ENCODE data around the gene ATAD1. TPM values are rescaled to one million over a fixed set of nuclear protein-coding genes. Genes with fewer than 3 reads are reported as not detected.

The ATAD1 gene
- total RNA-seq, 1 experiment from 2014 or later: 41.6 TPM

- no peak overlapping the region for H3K4me2 ChIP-seq (ENCODE audit: low read depth, low read length, poor library complexity, severe bottlenecking)
- H3K4me1 ChIP-seq (ENCODE audit: low read length): no peaks in the 10 kb centered on the region
- no peak overlapping the region for H3K27ac ChIP-seq (ENCODE audit: low read length)
- no peaks in the 10 kb centered on the region for H4K20me1 ChIP-seq (ENCODE audit: insufficient read depth, low read depth, low read length)
- H3K9me2 ChIP-seq (replicated peaks; ENCODE audit: insufficient read depth, low read length): no peaks in the 10 kb centered on the region
- no peaks in the 10 kb centered on the region for H3K79me2 ChIP-seq (ENCODE audit: low read length)
- no peaks in the 10 kb centered on the region for H3K36me3 ChIP-seq (ENCODE audit: insufficient read depth, low read length)
- no peak overlapping the region for H3K9ac ChIP-seq (ENCODE audit: low read length)
- no peak overlapping the region for H3K4me3 ChIP-seq (ENCODE audit: low read length)
- no peaks in the 10 kb centered on the region for H3K9me3 ChIP-seq (ENCODE audit: low read length)
- no peaks in the 10 kb centered on the region for H3K27me3 ChIP-seq (ENCODE audit: low read length)
- H2AFZ ChIP-seq (ENCODE audit: low read length): no peak overlapping the region
- DNase-seq: no peak
These were observed 93.2 kb downstream of the ATAD1 start for GRCh38 chr10:87724789-87725188.

GRCh38 chr10:87723500-87723899 lies 94.5 kb downstream of the ATAD1 start:
- Histone ChIP-seq H3K27me3 (ENCODE audit: low read length) (no peaks in the 10 kb centered on the region), H3K4me1 (ENCODE audit: low read length) (peaks cover 1% of the 10 kb centered on the region), H3K27ac (ENCODE audit: low read length) (no peak overlapping the region), H4K20me1 (ENCODE audit: insufficient read depth, low read depth, low read length) (no peaks in the 10 kb centered on the region), H3K4me3 (ENCODE audit: low read length) (no peak overlapping the region), H3K79me2 (ENCODE audit: low read length) (no peaks in the 10 kb centered on the region), H3K9ac (ENCODE audit: low read length) (no peak overlapping the region), H3K36me3 (ENCODE audit: insufficient read depth, low read length) (no peaks in the 10 kb centered on the region), H3K4me2 (ENCODE audit: low read depth, low read length, poor library complexity, severe bottlenecking) (no peak overlapping the region), H3K9me2 (replicated peaks; ENCODE audit: insufficient read depth, low read length) (no peaks in the 10 kb centered on the region), H2AFZ (ENCODE audit: low read length) (no peak overlapping the region), H3K9me3 (ENCODE audit: low read length) (no peaks in the 10 kb centered on the region)
- DNase-seq: no peak

GRCh38 chr10:87722716-87723115 lies 95.3 kb downstream of the ATAD1 start:
- DNase-seq: no peak

GRCh38 chr10:87721781-87722180 lies 96.2 kb downstream of the ATAD1 start:
- no peaks in the 10 kb centered on the region for H3K79me2 ChIP-seq (ENCODE audit: low read length)
- H3K9me2 ChIP-seq (replicated peaks; ENCODE audit: insufficient read depth, low read length): no peaks in the 10 kb centered on the region
- H3K4me3 ChIP-seq (ENCODE audit: low read length): no peak overlapping the region
- H3K27me3 ChIP-seq (ENCODE audit: low read length): no peaks in the 10 kb centered on the region
- no peaks in the 10 kb centered on the region for H3K9me3 ChIP-seq (ENCODE audit: low read length)
- no peak overlapping the region for H3K9ac ChIP-seq (ENCODE audit: low read length)
- DNase-seq: no peak
- H2AFZ ChIP-seq (ENCODE audit: low read length): no peak overlapping the region
- H3K4me1 ChIP-seq (ENCODE audit: low read length): peaks cover 5% of the 10 kb centered on the region
- no peaks in the 10 kb centered on the region for H3K36me3 ChIP-seq (ENCODE audit: insufficient read depth, low read length)
- no peak overlapping the region for H3K27ac ChIP-seq (ENCODE audit: low read length)
- H3K4me2 ChIP-seq (ENCODE audit: low read depth, low read length, poor library complexity, severe bottlenecking): no peak overlapping the region
- no peaks in the 10 kb centered on the region for H4K20me1 ChIP-seq (ENCODE audit: insufficient read depth, low read depth, low read length)

More at GRCh38 chr10:87722716-87723115, 95.3 kb downstream of the ATAD1 start:
- H3K9me2 ChIP-seq (replicated peaks; ENCODE audit: insufficient read depth, low read length): no peaks in the 10 kb centered on the region
- H2AFZ ChIP-seq (ENCODE audit: low read length): no peak overlapping the region
- H3K27ac ChIP-seq (ENCODE audit: low read length): no peak overlapping the region
- no peaks in the 10 kb centered on the region for H4K20me1 ChIP-seq (ENCODE audit: insufficient read depth, low read depth, low read length)
- no peaks in the 10 kb centered on the region for H3K9me3 ChIP-seq (ENCODE audit: low read length)
- H3K4me1 ChIP-seq (ENCODE audit: low read length): peaks cover 5% of the 10 kb centered on the region
- H3K9ac ChIP-seq (ENCODE audit: low read length): no peak overlapping the region
- no peaks in the 10 kb centered on the region for H3K27me3 ChIP-seq (ENCODE audit: low read length)
- no peaks in the 10 kb centered on the region for H3K79me2 ChIP-seq (ENCODE audit: low read length)
- H3K4me2 ChIP-seq (ENCODE audit: low read depth, low read length, poor library complexity, severe bottlenecking): no peak overlapping the region
- no peaks in the 10 kb centered on the region for H3K36me3 ChIP-seq (ENCODE audit: insufficient read depth, low read length)
- no peak overlapping the region for H3K4me3 ChIP-seq (ENCODE audit: low read length)

DNA sequence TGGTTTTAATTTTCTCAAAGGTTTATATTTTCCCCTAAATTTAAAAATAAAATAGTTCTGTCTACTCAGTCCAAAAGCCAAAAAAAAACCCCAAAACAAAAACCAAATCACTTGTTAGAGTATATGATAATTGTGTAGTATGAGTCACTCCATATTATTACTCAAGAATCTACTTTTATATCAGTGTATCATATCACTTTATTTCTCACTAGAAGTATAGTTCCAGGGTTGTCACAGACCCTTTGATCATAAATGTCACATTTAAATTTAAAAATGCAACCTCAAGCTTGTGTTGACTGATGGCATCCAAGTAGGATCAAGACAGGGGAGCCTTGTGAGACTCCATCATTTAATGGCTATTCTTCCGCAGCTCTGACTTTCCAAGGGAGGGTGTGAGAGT lies 97.4 kb downstream of the ATAD1 start:
- H3K27ac ChIP-seq (ENCODE audit: low read length): no peak overlapping the region
- no peak for DNase-seq
- H3K4me1 ChIP-seq (ENCODE audit: low read length): peaks cover 5% of the 10 kb centered on the region
- no peaks in the 10 kb centered on the region for H4K20me1 ChIP-seq (ENCODE audit: insufficient read depth, low read depth, low read length)
- H2AFZ ChIP-seq (ENCODE audit: low read length): no peak overlapping the region
- H3K79me2 ChIP-seq (ENCODE audit: low read length): no peaks in the 10 kb centered on the region
- H3K36me3 ChIP-seq (ENCODE audit: insufficient read depth, low read length): no peaks in the 10 kb centered on the region
- H3K4me2 ChIP-seq (ENCODE audit: low read depth, low read length, poor library complexity, severe bottlenecking): no peak overlapping the region
- H3K9me2 ChIP-seq (replicated peaks; ENCODE audit: insufficient read depth, low read length): no peaks in the 10 kb centered on the region
- H3K27me3 ChIP-seq (ENCODE audit: low read length): no peaks in the 10 kb centered on the region
- H3K4me3 ChIP-seq (ENCODE audit: low read length): no peak overlapping the region
- H3K9me3 ChIP-seq (ENCODE audit: low read length): no peaks in the 10 kb centered on the region
- no peak overlapping the region for H3K9ac ChIP-seq (ENCODE audit: low read length)

DNA sequence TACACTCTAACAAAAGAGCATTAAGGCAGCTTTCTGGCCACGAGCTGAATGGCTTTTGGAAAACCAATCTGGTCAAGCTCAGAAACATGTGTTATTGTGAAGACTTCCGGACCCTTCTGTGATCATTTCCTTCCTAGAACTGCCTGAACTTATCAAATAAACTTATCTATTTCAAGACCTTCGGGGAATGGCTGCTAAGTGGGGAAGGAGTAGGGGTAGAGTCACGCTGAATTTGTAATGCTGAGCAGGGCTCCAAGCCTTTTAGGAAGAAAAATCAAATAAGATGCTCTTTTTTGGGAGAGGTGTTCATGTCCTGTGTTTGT lies 101.7 kb downstream of the ATAD1 start:
- Histone ChIP-seq H3K4me1 (ENCODE audit: low read length) (peaks cover 5% of the 10 kb centered on the region), H3K27ac (ENCODE audit: low read length) (no peak overlapping the region), H3K9me3 (ENCODE audit: low read length) (no peaks in the 10 kb centered on the region), H4K20me1 (ENCODE audit: insufficient read depth, low read depth, low read length) (no peaks in the 10 kb centered on the region), H3K4me3 (ENCODE audit: low read length) (no peak overlapping the region), H3K79me2 (ENCODE audit: low read length) (no peaks in the 10 kb centered on the region), H3K9ac (ENCODE audit: low read length) (no peak overlapping the region), H3K9me2 (replicated peaks; ENCODE audit: insufficient read depth, low read length) (no peaks in the 10 kb centered on the region), H3K27me3 (ENCODE audit: low read length) (no peaks in the 10 kb centered on the region), H3K4me2 (ENCODE audit: low read depth, low read length, poor library complexity, severe bottlenecking) (no peak overlapping the region), H3K36me3 (ENCODE audit: insufficient read depth, low read length) (no peaks in the 10 kb centered on the region), H2AFZ (ENCODE audit: low read length) (no peak overlapping the region)
- DNase-seq: no peak

DNA sequence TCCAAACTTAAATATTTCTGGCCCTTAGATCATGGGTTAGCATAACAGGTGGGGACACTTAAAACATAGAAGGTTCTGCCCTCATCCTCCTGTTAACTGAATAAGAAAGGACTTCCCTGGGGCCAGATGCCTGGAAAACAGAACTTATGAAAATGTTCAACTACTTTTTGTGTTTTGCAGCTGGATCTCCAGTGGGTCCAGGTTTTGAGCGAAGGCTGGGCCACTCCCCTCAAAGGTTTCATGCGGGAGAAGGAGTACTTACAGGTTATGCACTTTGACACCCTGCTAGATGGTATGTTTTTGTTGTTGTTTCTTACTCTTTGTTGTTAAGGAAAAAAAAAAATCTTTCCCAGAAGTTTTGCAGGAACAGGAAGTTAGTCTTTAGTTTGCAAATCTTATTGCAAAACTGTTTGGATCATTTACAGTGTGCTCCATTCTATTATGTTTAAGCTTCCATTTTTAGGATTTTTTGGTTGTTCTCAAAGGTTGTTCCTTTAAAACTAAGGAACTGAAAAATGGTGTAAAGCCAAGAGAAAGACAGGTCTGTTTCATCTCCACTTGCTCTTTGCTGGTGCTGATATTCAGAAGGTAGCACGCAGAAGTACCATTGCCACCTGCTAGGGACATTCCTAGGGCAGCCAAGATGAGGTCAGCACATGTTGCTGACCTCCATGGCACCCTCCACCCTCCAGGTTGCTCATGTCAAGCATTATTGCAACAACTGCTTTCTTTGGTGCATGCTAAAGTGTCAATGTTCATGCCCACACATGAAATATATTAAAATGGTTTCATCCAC lies 102.3 kb downstream of the ATAD1 start:
- Histone ChIP-seq H3K4me1 (ENCODE audit: low read length) (peaks cover 5% of the 10 kb centered on the region), H3K9me3 (ENCODE audit: low read length) (no peaks in the 10 kb centered on the region), H3K4me2 (ENCODE audit: low read depth, low read length, poor library complexity, severe bottlenecking) (no peak overlapping the region), H3K27ac (ENCODE audit: low read length) (no peak overlapping the region), H3K36me3 (ENCODE audit: insufficient read depth, low read length) (no peaks in the 10 kb centered on the region), H2AFZ (ENCODE audit: low read length) (no peak overlapping the region), H4K20me1 (ENCODE audit: insufficient read depth, low read depth, low read length) (no peaks in the 10 kb centered on the region), H3K79me2 (ENCODE audit: low read length) (no peaks in the 10 kb centered on the region), H3K4me3 (ENCODE audit: low read length) (no peak overlapping the region), H3K9ac (ENCODE audit: low read length) (no peak overlapping the region), H3K27me3 (ENCODE audit: low read length) (no peaks in the 10 kb centered on the region), H3K9me2 (replicated peaks; ENCODE audit: insufficient read depth, low read length) (no peaks in the 10 kb centered on the region)
- DNase-seq: no peak

GRCh38 chr10:87713707-87714106 lies 104.3 kb downstream of the ATAD1 start:
- Histone ChIP-seq H3K9me2 (replicated peaks; ENCODE audit: insufficient read depth, low read length) (no peaks in the 10 kb centered on the region), H3K36me3 (ENCODE audit: insufficient read depth, low read length) (no peaks in the 10 kb centered on the region), H4K20me1 (ENCODE audit: insufficient read depth, low read depth, low read length) (no peaks in the 10 kb centered on the region), H3K9ac (ENCODE audit: low read length) (no peak overlapping the region), H3K27me3 (ENCODE audit: low read length) (no peaks in the 10 kb centered on the region), H2AFZ (ENCODE audit: low read length) (no peak overlapping the region), H3K9me3 (ENCODE audit: low read length) (no peaks in the 10 kb centered on the region), H3K4me2 (ENCODE audit: low read depth, low read length, poor library complexity, severe bottlenecking) (no peak overlapping the region), H3K4me3 (ENCODE audit: low read length) (no peak overlapping the region), H3K27ac (ENCODE audit: low read length) (no peak overlapping the region), H3K79me2 (ENCODE audit: low read length) (no peaks in the 10 kb centered on the region), H3K4me1 (ENCODE audit: low read length) (peaks cover 5% of the 10 kb centered on the region)
- DNase-seq: no peak
